HG02798 (cell line): ENCODE data around the gene HPX.
A peak's percentile ranks its signal among the peaks of the same experiment; 100 is the strongest.

ENCODE experiments used
- ATAC-seq: cut with Tn5 transposase; IDR thresholded peaks from one replicate; pipeline ENCODE4 v1.9.1; 2021; ENCODE audit warnings: mild to moderate bottlenecking; ENCODE audit not compliant: unreplicated experiment, poor library complexity

HPX gene

DNA sequence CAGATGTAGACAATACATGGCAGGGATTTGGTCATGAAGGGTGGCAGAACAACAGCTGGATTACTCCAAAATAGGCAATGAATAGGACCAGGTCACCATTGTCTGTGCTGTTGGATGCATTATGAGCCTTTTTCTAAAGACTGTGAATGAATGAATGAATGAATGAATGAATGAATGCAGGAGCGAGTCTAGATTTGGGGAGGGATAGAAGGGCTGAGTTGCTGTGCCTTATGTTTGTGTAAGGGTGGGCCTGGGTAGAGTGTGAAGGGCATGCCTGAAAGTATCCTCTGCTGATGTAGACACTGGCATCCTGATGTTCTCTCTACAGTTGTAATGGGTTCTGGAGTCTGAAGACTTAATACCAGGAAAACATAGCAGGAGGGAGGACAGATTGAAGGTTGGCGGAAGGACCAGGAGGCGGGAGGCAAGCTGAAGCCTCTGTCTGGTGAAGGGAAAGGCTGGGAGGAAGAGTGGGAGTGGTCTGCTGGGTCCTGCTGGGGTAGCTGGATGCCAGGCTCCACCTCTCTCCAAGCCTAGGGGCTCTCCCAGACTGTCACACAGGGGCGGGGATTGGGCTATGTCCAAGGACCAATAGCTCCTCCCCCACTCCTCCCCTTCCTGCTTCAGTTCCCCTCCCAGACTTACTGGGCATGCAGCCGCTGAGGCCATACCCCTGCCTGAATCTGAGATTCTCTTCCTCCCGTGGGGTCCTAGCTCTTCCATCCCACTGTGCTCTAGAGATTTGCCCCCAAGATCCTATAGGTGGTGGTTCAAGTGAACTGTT, 28.1 kb upstream of the HPX start:
- ATAC-seq = peak; percentile 77

DNA sequence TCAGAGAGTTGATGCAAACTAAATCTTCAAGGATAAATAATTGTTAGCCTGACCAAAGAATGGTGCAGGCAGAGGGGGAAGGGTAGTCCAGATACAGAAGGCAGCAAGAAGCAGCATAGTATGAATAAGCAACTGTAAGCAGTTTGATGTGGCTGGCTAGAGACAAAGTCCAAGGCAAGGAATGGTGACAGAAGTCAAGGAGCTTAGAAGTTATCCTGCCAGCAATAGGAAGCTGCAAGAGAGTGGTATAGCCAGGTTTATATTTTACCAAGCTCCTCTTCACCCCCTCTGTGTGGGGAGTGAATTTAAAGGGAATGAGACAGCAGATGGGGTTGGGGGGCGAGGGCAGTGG, 18.3 kb upstream of the HPX start:
- no peak for ATAC-seq

DNA sequence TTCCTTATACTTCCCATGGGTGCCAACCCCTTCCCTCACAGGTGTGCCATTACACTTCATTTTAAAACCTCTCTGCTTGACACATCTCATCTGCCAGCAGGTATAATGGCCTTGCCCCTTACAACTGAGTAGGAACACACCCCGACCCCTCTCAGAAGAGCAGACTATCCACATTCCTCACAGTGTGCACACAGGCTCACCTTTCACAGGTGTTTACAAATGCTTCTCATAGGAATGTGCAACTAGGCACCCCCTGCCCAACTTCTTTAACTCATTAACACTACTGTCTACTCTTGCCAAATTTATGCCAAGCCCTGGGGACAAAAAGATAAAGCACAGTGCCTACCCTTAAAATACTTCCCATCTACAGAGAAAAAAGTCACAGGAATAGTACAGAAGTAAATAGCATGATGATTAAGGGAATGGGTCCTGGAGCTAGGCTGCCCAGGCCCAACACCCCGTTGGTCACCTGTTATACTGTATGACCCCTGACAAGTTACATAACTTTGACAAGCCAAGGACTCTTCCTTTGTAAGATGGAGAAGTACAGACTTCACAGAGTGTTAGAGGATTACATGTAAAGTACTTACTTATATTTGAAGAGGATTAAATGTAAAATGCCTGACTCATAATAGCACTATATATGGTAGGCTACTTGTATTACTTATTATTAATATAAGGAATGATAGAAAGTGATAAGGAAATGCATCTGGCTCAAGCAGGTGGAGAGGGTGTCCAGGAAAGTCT, 17.7 kb upstream of the HPX start:
- ATAC-seq = no peak

DNA sequence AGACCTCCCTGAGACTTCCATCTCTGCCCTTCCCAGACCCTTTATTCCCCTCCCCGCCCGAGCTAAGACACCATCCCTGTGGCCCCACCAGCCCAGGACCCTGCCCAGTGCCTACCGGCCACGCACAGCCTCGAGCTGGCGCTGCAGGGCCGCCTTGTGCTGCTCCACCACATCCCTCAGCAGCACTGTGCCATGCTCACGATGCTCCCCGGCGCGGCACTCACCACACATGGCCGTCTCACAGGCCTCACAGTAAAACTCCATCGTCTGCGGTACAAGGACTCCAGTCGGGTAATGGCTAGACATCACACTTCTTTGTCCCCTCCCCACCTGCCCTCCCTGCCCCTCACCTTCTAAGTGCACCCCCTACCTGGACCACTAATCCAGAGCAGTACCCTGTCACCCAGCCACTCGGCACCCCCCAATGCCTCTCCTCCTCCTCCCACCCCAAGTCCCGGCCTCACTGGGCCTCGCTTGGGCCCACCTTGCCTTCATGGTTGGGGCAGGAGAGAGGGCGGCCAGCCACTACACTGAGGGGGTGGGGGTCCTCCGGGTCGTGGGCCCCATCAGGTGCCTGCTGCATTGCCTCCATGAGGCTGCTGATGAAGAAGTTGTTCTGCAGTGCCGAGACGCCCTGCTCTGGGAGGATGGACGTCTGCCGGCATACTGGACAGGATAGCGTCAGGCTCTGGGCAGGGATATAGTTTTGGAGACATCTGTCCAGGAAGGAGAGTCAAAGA, 17.0 kb upstream of the HPX start:
- ATAC-seq = no peak

DNA sequence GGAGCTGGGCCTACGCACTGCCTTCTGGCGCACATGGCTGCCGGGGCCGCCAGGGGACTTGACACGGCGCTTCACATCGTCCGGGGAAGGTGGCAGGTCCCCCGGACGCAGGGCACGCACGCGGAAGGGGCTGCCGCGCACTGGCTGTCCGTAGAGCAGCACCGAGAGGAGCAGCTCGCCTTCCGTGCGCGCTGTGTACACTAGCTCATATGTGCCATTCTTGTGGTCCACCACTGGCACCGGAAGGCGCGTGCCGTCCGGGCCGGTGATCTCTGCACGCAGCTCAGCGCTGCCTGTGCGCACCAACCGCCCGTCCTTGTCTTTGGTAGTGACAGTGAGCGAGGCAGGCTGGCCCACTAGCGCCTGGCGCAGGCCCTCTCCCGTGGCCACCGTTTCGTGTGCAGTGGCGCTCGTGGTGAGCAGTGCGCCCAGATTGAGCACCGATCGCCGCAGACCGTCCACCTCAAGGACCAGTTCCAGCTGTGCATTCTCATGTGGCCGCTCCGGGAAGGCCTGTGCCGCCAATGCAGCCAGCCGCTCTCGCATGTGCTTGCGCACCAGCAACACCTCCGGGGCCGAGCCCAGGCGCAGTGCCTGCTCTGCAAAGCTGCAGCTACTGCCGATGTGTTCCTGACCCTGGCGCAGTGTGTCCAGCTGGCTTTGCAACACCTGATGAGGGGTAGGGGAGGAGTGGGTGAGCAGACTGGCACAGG, 15.7 kb upstream of the HPX start:
- ATAC-seq = no peak

DNA sequence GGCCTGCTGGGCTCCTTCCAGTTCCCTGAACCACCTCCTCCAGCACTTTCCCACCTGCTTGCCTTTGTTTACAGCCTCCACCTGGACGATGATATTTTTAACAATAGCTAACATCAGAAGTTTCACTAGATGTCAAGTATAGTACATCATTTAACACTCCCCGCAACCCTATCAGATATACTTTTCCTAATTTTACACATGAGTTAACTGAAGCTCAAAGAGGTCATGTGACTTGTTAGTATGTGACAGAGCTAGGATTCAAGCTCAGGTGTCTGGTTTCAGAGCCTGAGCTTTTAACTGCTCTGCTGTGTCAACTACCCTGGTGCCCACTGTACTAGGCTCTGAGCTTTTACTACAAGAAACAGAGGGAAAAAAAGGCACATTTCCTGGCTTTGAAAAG, 14.3 kb upstream of the HPX start:
- ATAC-seq = no peak

DNA sequence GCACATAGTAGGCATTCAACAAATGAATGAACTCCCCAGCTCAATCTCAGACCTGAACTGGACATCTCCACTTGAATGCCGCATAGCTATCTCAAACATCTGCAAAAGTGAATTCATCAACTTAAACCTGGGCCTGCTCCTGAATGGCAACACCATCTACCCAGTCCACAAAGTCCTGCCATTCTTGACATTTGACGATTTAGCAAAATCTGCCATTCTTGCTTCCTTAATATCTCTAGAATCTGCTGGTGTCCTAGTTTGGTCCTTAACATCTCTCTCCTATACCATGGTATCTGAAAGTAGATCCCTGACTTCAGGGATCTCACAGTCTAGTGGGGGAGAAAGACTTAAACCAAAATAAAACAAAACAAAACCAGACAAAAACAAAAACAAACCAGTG, 12.4 kb upstream of the HPX start:
- no peak for ATAC-seq

DNA sequence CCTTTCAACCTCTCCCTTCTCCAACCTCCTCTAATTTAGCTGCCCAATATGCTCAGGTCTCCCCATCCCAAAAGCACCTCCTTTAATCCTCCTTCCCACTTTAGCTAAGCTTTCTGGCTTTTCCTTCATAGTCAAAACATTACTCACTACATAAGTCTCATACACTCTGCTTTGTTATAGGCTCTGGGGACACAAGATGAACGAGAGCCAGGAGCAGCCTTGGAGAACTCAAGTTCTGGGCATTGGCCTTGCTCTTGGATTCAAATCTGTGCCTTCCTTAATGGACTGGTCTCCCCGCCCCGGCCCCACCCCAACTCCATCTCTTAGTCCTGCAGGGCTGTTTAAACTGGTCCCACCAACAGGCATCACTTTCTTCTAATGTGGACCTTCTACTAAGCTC, 11.4 kb upstream of the HPX start:
- no peak for ATAC-seq

DNA sequence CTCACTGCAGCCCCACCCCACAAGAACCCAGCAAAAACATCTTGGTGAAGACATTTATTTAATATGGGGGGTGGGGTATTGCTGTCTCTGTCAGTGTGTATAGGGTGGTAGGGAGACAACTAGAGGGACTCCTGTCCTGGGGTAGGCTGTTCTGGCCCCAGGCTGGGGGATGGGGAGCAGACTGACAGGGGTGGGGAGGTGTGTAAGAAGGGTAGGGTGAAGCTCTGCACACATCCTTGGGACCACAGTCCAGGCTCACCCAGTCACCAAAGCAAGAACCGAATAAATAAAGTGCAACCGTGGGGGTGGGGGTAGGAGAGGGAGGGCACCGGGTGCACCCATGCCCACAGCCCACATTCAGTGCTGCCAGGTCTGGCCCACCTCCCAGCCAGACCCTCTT, 7.8 kb upstream of the HPX start:
- ATAC-seq = no peak

DNA sequence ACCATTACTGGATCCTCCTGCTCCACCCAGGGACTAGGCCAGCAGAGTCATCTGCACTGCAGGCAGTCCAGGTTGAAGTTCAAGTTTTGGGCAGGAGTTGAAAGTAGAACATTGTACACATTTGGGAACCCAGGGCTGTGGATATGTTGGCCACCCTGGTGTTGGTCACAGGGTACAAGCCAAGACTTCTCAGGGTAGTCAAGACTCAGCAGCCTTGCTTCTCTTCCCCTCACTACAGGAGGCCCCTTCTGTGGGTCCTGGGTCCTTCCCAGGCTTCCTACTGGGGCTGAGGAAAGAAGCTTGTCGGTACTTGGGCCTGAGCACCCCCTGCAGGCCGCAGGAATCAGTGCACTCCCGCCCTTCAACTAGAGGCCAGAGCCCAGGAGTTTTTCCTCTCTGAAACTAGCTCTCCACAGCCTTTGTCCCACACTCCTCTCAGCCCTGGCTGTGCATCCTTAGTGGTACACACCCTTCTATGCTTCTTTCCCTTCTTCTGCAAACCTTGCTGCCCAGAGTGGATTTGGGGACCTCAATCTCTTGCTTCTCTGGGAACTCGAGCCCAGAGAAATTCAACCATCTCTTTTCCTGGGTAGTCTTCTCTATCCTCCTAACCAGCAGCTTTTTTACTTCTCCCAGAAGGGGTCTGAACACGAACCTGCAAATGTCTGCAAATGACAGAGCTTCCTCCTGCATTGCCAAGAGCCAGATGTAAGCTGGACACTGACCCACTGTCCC, 2.6 kb upstream of the HPX start:
- peak; percentile 84 for ATAC-seq

DNA sequence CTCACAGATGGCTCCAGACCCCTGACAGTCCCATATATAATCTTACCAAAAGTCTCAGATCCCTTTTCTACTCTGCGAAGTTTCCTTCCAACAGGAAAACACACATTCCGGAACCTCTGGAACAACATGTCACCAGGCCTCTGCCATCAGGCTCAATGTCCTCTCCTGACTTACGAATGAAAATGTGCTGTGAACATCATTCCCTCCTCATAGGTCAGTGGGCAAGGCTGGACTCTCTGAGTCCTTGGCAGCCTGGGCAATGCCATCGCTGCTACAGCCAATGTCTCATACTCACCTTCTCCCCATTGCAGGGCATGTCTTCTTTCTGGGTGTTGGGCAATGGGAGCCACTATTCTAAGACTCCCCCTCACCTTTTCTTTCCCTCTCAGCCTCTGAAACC, 1.7 kb upstream of the HPX start:
- no peak for ATAC-seq

DNA sequence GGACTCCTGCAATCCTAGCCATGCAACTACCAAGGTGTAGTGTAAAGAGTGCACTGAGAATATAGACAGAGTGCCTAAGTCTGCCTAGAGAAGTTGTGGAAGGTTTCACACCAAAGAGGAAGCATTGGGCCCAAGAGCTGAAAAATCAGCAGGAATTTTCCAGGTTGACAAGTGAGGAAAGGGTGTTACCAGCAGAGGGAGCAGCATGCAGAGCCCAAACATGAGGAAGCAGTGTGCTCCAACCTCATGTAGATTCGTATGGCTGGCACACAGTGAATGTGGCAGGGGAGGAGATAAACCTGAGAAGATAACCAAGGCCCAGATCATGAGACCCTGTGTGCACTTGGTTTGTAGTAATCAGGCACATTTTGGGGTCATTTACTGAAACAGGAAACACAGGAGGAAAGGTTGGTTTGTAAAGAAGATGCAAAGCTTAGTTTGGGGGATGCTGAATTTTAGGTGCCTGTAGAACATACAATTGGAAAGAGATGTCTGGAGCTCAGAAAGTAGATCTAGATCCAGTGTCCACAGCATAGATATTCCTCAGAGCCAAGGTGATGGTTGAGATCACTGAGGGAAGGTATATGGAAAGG, 1.7 kb downstream of the HPX start:
- no peak for ATAC-seq

DNA sequence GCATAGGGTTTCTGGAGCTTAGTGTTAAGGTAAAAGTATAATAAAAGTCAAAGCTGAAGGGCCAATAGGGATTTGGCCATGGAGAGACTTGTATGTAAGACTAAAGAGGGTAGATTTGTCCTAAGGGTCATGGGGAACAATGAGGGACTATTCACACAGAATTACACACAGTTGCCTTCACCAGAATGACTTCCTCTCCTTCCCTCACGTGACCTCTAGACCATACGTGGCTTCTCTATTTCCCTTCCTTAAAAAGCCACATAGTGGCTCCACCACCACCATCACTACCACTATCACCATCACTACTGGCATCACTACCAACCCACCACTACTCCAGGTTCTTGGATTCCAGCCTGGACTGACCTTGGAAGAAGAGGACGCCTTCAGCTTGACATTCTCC, 2.8 kb downstream of the HPX start:
- no peak for ATAC-seq

DNA sequence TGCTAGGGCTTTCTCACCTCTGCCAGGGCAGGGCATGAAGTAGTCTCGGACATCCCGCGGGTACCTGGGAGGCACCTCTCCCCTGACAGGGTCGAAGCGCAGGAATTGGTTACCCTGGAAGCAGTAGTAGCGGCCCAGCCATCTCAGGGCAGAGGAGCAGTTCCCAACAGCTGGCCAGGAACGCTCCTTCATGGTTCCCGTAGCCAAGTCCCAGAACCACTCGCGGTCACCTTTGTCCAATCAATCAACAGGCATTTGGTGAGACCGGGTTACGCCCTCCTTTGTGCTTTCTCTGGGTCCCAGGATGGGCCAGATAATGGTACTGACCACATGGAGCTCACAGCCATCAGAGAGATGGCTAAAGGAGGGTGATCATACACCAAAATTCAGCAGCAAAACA, 3.4 kb downstream of the HPX start:
- no peak for ATAC-seq

DNA sequence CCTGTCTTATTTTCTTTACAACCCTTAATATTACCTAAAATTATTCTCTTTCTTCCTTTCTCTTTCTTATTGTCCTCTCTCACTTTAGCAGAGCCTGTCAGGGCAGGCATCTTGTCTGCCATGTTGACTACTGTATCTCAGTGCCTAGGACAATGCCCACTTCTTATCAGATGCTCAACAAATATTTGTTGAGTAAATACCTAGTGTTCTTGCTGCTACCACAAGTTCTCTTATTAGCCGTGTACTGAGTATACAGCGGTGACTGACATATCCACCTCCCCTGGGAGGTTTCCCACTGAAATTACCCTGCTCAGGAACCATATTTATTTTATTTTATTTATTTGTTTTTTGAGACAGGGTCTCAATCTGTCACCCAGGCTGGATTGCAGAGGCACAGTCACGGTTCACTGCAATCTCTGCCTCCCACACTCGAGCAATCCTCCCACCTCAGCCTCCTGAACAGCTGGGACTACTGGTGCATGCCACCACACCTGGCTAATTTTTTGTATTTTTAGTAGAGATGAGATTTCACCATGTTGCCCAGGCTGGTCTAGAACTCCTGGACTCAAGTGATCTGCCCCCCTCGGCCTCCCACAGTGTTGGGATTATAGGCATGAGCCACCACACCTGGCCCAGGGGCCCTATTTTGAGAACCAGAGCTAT, 6.7 kb downstream of the HPX start:
- ATAC-seq = peak; percentile 39

DNA sequence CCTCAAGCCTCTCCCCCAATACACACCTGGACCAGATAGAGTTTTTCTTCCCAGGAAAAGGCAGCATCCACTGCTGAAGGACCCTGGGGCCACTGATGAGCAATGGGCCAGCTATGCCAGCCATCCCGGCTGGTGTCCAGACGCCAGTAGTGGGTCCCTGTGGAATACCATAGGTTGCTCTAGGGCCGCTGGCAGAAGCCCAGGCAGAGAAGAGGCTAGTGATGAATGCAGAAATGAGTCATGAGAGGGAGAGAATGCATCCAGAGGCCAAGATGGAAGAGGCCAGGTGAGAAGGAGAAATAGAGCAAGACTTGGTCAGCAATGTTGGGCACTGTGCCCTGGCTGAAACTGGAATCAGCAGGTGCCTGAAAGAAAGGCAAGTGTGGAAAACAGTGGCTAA, 8.9 kb downstream of the HPX start:
- no peak for ATAC-seq

DNA sequence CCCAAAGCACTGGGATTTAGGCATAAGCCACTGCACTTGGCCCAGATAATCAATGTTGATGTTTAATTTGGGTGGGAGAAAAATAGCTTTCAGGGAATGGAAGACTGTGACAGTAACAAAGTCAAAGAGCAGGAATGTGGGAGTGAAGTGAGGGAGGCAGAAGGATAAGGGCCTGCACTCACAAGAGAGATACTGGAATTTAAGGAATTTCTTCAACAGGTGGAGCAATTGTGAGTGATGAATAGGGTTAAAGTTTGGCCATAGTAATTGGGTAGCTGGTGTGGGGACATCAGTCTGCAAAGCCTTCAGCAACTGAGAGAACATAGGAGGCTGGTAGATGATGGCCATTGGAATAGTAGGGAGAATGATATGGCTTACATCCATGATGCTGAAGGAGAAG, 13.3 kb downstream of the HPX start:
- ATAC-seq = no peak

DNA sequence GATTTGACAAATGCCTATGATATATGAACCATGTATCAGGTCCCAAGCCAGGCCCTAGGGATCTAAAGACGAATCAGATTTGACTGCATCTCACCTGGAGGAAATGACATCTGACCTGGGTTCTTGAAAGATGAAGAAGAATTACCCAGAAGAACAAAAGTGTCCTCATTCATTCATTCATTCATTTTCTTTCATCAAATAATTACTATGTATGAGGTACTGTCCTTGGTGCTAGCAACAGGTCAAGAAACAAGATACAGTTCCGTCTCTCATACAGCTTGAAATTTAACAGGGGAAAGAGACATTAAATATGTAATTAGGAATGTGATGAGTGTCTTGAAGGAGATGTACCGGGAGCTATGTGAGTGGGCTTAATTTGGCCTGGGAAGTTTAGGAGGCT, 20.1 kb downstream of the HPX start:
- ATAC-seq = no peak

DNA sequence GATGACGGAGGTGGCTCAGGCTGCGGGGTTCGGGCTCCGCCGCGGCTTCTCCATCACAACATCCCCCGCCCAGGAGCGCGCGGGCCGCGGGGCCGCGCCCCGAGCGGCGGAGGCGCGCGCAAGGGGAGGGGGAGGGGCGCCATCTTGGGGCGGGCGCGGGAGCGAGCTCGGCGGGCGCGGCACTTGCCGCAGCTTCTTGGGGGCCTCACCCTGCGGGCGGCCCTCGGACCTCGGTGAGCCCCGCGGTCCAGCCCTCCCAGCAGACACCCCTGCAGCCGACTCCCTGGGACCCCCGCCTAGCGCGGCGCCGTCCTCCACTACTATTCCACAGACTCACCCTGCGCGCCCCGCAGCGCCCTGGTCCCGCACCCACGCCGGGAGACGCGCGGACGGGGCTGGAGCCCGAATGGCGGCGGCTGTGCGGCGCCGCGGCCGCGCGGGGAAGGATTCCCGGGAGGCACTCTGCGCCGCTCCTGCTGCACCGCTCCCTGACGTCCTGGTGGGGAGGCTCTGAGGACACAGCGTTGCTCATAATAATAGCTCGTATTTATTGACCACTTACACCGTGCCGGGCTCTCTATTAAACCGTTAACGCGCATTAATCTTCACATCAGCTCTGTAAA, 21.7 kb downstream of the HPX start, which contains the start of gene APBB1:
Gene APBB1 (minus strand): TSS at position 86 of the 623 bp plus-strand sequence. CDS start 7,747 bp downstream, outside the sequence.
- peak; percentile 78 for ATAC-seq
